ENCODE data around the gene RPP14. TPM values are rescaled to one million over a fixed set of nuclear protein-coding genes. Genes with fewer than 3 reads are reported as not detected.

The RPP14 gene
- total and polyA plus RNA-seq, 2 experiments from 2014 or later = 13.4 to 14.9 TPM

DNA sequence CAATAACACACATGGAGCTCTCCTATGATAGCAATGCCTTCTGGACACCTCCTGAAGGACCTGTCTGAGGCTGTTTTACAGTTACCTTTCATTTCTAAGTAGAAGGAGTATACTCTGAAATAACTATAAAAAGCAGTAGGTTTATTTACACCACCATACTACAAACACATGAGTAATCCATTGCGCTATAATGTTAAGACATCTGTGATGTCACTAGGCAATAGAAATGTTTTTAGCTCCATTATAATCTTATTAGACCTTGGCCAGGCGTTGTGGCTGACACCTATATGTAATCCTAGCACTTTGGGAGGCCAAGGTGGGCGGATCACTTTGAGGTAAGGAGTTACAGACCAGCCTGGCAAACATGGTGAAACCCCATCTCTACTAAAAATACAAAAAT, 51.4 kb downstream of the RPP14 start:
- no peak overlapping the region for H3K4me2 ChIP-seq (ENCODE audit: unreplicated experiment)
- no peaks in the 10 kb centered on the region for H3K27me3 ChIP-seq (replicated peaks; ENCODE audit: insufficient read depth)
- no peak overlapping the region for H3K27ac ChIP-seq
- H3K36me3 ChIP-seq (ENCODE audit: low read depth) = no peaks in the 10 kb centered on the region
- WGBS, 2 experiments (ENCODE audit: low coverage in 1 of 2, low lambda C conversion rate in 2 of 2, missing lambda C conversion rate in 2 of 2) = 92 to 97% methylated on average over 3 of the region's 3 CpGs
- in situ Hi-C loops (cut with MboI) = no loop called here
- no peaks in the 10 kb centered on the region for H3F3A ChIP-seq (ENCODE audit: insufficient read depth)
- no peak for DNase-seq
- H3K9me3 ChIP-seq (ENCODE audit: low read depth) = no peaks in the 10 kb centered on the region
- H2AFZ ChIP-seq = no peak overlapping the region
- H3K4me3 ChIP-seq = no peak overlapping the region
- no peak overlapping the region for H3K9ac ChIP-seq
- H3K9me2 ChIP-seq (ENCODE audit: insufficient read depth) = no peaks in the 10 kb centered on the region
- H3K79me2 ChIP-seq (ENCODE audit: insufficient read depth) = peaks cover 99% of the 10 kb centered on the region
- H3K4me1 ChIP-seq (ENCODE audit: insufficient read depth) = peaks cover 6% of the 10 kb centered on the region; the same call in 1 of the 2 replicates
- no peaks in the 10 kb centered on the region for H4K20me1 ChIP-seq (ENCODE audit: insufficient read depth)
- no peak for TF ChIP-seq EZH2 (IDR thresholded peaks at IDR 0.05; ENCODE audit: insufficient read depth, poor library complexity, severe bottlenecking)
- no peak for TF ChIP-seq EZH2phosphoT487 (IDR thresholded peaks at IDR 0.05; ENCODE audit: insufficient read depth, low read depth)

DNA sequence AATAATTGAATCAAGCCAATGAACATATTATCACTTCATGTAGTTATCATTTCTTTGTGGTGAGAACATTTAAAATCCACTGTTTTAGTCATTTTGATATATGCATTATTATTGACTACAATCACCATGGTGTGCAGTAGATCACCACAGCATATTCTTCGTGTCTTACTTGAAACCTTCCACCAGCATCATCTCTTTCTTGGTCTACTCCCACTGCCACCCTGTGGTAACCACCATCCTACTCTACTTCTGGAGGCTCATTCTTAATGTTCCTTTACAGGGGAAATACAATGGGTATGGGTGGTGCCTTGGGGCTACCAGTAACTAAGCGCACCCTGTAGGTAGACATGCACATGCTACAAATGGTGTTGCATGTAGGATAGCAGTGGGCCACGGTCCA, 52.0 kb downstream of the RPP14 start:
- H4K20me1 ChIP-seq (ENCODE audit: insufficient read depth) = no peaks in the 10 kb centered on the region
- H3K4me2 ChIP-seq (ENCODE audit: unreplicated experiment) = no peak overlapping the region
- TF ChIP-seq EZH2phosphoT487 (IDR thresholded peaks at IDR 0.05; ENCODE audit: insufficient read depth, low read depth) = no peak
- TF ChIP-seq EZH2 (IDR thresholded peaks at IDR 0.05; ENCODE audit: insufficient read depth, poor library complexity, severe bottlenecking) = no peak
- H3K9me3 ChIP-seq (ENCODE audit: low read depth) = no peaks in the 10 kb centered on the region
- no peaks in the 10 kb centered on the region for H3K36me3 ChIP-seq (ENCODE audit: low read depth)
- 85 to 86% methylated on average over 3 of the region's 3 CpGs for WGBS, 2 experiments (ENCODE audit: low coverage in 1 of 2, low lambda C conversion rate in 2 of 2, missing lambda C conversion rate in 2 of 2)
- in situ Hi-C loops (cut with MboI) = no loop called here
- H3K4me3 ChIP-seq = no peak overlapping the region
- H3K9ac ChIP-seq = no peak overlapping the region
- DNase-seq = no peak
- no peaks in the 10 kb centered on the region for H3K9me2 ChIP-seq (ENCODE audit: insufficient read depth)
- no peaks in the 10 kb centered on the region for H3F3A ChIP-seq (ENCODE audit: insufficient read depth)
- H3K27me3 ChIP-seq (replicated peaks; ENCODE audit: insufficient read depth) = no peaks in the 10 kb centered on the region
- H3K79me2 ChIP-seq (ENCODE audit: insufficient read depth) = peaks cover 100% of the 10 kb centered on the region
- H3K4me1 ChIP-seq (ENCODE audit: insufficient read depth) = peaks cover 6% of the 10 kb centered on the region; the same call in 1 of the 2 replicates
- H3K27ac ChIP-seq = no peak overlapping the region
- no peak overlapping the region for H2AFZ ChIP-seq

DNA sequence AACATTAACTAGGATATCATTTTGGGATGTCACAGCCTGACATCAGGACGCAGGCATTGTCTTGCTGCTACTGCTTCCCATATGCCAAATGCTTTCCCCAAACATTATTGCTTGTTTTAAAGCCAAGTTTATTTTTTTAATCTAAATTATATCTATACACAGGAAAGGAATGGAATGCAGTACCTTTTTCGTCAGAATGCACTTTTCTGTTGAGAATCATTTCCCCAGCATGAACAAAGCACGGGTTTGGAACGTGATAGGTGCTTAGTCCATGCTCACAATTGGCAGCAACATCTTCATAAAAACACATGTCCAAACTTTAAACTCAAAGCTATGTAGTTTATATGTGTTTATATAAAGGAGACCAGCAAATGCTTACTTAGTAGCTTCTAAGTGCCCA, 52.8 kb downstream of the RPP14 start:
- Histone ChIP-seq H3K4me3 (no peak overlapping the region), H3K27me3 (replicated peaks; ENCODE audit: insufficient read depth) (no peaks in the 10 kb centered on the region), H3K9me3 (ENCODE audit: low read depth) (no peaks in the 10 kb centered on the region), H3K9ac (no peak overlapping the region), H4K20me1 (ENCODE audit: insufficient read depth) (no peaks in the 10 kb centered on the region; the same call in 1 of the 2 replicates), H3F3A (ENCODE audit: insufficient read depth) (no peaks in the 10 kb centered on the region), H3K4me1 (ENCODE audit: insufficient read depth) (peaks cover 6% of the 10 kb centered on the region; the same call in 1 of the 2 replicates), H3K36me3 (ENCODE audit: low read depth) (no peaks in the 10 kb centered on the region), H3K9me2 (ENCODE audit: insufficient read depth) (no peaks in the 10 kb centered on the region), H3K4me2 (ENCODE audit: unreplicated experiment) (no peak overlapping the region), H2AFZ (no peak overlapping the region), H3K79me2 (ENCODE audit: insufficient read depth) (peaks cover 100% of the 10 kb centered on the region), H3K27ac (no peak overlapping the region)
- in situ Hi-C loops (cut with MboI) = no loop called here
- TF ChIP-seq EZH2phosphoT487 (IDR thresholded peaks at IDR 0.05; ENCODE audit: insufficient read depth, low read depth) (no peak), EZH2 (IDR thresholded peaks at IDR 0.05; ENCODE audit: insufficient read depth, poor library complexity, severe bottlenecking) (no peak)
- 66 to 73% methylated on average over 4 of the region's 4 CpGs for WGBS, 2 experiments (ENCODE audit: low coverage in 1 of 2, low lambda C conversion rate in 2 of 2, missing lambda C conversion rate in 2 of 2)
- no peak for DNase-seq

DNA sequence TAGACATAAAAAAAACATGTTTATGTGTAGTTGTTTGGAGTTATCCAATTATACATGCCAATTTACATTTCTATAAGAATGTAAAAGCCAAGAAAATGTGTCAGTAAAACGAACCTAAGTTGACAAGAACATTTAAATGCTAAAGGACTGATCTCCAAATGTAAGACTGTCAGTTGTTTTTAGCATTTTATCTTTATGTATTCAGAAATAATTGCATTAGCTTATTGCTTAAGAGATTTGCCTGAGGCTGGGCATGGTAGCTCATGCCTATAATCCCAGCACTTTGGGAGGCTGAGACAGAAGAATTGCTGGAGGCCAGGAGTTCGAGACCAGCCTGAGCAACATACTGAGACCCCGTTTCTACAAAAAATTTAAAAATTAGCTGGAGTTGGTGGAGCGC, 53.6 kb downstream of the RPP14 start:
- Histone ChIP-seq H3K79me2 (ENCODE audit: insufficient read depth) (peaks cover 100% of the 10 kb centered on the region), H3K36me3 (ENCODE audit: low read depth) (no peaks in the 10 kb centered on the region), H3K27ac (no peak overlapping the region), H2AFZ (no peak overlapping the region), H3K4me3 (no peak overlapping the region), H4K20me1 (ENCODE audit: insufficient read depth) (no peaks in the 10 kb centered on the region; the same call in 1 of the 2 replicates), H3K9me2 (ENCODE audit: insufficient read depth) (no peaks in the 10 kb centered on the region), H3K4me1 (ENCODE audit: insufficient read depth) (no peaks in the 10 kb centered on the region; the same call in 1 of the 2 replicates), H3K9me3 (ENCODE audit: low read depth) (no peaks in the 10 kb centered on the region), H3F3A (ENCODE audit: insufficient read depth) (no peaks in the 10 kb centered on the region), H3K27me3 (replicated peaks; ENCODE audit: insufficient read depth) (no peaks in the 10 kb centered on the region), H3K4me2 (ENCODE audit: unreplicated experiment) (no peak overlapping the region), H3K9ac (no peak overlapping the region)
- no peak for DNase-seq
- in situ Hi-C loops (cut with MboI) = no loop called here
- 62 to 68% methylated on average over 4 of the region's 4 CpGs for WGBS, 2 experiments (ENCODE audit: low coverage in 1 of 2, low lambda C conversion rate in 2 of 2, missing lambda C conversion rate in 2 of 2)
- TF ChIP-seq EZH2 (IDR thresholded peaks at IDR 0.05; ENCODE audit: insufficient read depth, poor library complexity, severe bottlenecking) (no peak), EZH2phosphoT487 (IDR thresholded peaks at IDR 0.05; ENCODE audit: insufficient read depth, low read depth) (no peak)

DNA sequence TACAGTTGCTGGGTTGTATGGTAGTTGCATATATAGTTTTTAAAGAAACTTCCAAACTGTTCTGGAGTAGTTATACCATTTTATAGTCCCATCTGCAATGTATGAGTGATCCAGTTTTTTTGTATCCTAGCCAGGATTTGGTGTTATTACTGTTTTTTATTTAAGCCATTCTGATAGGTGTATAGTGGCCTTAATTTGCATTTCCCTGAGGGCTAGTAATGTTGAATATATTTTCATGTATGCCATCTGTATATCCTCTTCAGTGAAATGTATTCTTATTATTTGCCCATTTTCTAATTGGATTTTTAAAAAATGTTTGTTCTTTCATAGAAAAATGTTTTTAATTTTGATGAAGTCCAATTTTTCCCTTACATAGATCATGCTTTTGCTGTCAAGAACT, 55.8 kb downstream of the RPP14 start:
- TF ChIP-seq EZH2phosphoT487 (IDR thresholded peaks at IDR 0.05; ENCODE audit: insufficient read depth, low read depth) = no peak
- no peak overlapping the region for H2AFZ ChIP-seq
- no peak overlapping the region for H3K9ac ChIP-seq
- no peak overlapping the region for H3K27ac ChIP-seq
- H3K79me2 ChIP-seq (ENCODE audit: insufficient read depth) = peaks cover 100% of the 10 kb centered on the region
- H3K4me2 ChIP-seq (ENCODE audit: unreplicated experiment) = no peak overlapping the region
- H3F3A ChIP-seq (ENCODE audit: insufficient read depth) = no peaks in the 10 kb centered on the region
- no peaks in the 10 kb centered on the region for H3K36me3 ChIP-seq (ENCODE audit: low read depth)
- no peaks in the 10 kb centered on the region; the same call in 1 of the 2 replicates for H3K4me1 ChIP-seq (ENCODE audit: insufficient read depth)
- DNase-seq = no peak
- no peaks in the 10 kb centered on the region for H3K9me3 ChIP-seq (ENCODE audit: low read depth)
- no peaks in the 10 kb centered on the region for H3K27me3 ChIP-seq (replicated peaks; ENCODE audit: insufficient read depth)
- no peaks in the 10 kb centered on the region; the same call in 1 of the 2 replicates for H3K9me2 ChIP-seq (ENCODE audit: insufficient read depth)
- in situ Hi-C loops (cut with MboI) = no loop called here
- no peak overlapping the region for H3K4me3 ChIP-seq
- H4K20me1 ChIP-seq (ENCODE audit: insufficient read depth) = no peaks in the 10 kb centered on the region; the same call in 1 of the 2 replicates

Data from GM23248 (cell line).